ENCODE measurements around the gene CCT6B. TPM values are rescaled to one million over a fixed set of nuclear protein-coding genes. Genes with fewer than 3 reads are reported as not detected.
A peak's percentile ranks its signal among the peaks of the same experiment; 100 is the strongest.

The CCT6B gene
- total and polyA plus RNA-seq, 2 of the 13 experiments (the other 11 are each of a cell fraction or from before 2014, with no cell fraction given): 0.41 to 1.4 TPM

GRCh38 chr17:34980681-34981537, 19.6 kb upstream of the CCT6B start (continued):
- TF ChIP-seq, protein P1, sequence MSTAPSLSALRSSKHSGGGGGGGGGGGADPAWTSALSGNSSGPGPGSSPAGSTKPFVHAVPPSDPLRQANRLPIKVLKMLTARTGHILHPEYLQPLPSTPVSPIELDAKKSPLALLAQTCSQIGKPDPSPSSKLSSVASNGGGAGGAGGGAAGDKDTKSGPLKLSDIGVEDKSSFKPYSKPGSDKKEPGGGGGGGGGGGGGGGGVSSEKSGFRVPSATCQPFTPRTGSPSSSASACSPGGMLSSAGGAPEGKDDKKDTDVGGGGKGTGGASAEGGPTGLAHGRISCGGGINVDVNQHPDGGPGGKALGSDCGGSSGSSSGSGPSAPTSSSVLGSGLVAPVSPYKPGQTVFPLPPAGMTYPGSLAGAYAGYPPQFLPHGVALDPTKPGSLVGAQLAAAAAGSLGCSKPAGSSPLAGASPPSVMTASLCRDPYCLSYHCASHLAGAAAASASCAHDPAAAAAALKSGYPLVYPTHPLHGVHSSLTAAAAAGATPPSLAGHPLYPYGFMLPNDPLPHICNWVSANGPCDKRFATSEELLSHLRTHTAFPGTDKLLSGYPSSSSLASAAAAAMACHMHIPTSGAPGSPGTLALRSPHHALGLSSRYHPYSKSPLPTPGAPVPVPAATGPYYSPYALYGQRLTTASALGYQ (CRISPR knock-in tag; IDR thresholded peaks at IDR 0.05): no peak; the same call in 1 of the 2 replicates
- no peak for TF ChIP-seq POGZ (CRISPR knock-in tag; IDR thresholded peaks at IDR 0.05)
- TF ChIP-seq RAD21 (CRISPR knock-in tag; IDR thresholded peaks at IDR 0.05): no peak; the same call in 1 of the 2 replicates
- TF ChIP-seq, protein P2, sequence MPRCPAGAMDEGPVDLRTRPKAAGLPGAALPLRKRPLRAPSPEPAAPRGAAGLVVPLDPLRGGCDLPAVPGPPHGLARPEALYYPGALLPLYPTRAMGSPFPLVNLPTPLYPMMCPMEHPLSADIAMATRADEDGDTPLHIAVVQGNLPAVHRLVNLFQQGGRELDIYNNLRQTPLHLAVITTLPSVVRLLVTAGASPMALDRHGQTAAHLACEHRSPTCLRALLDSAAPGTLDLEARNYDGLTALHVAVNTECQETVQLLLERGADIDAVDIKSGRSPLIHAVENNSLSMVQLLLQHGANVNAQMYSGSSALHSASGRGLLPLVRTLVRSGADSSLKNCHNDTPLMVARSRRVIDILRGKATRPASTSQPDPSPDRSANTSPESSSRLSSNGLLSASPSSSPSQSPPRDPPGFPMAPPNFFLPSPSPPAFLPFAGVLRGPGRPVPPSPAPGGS (CRISPR knock-in tag; IDR thresholded peaks at IDR 0.05): peak; percentile 71; the same call in 1 of the 2 replicates
- TF ChIP-seq ZNF446 (CRISPR knock-in tag; IDR thresholded peaks at IDR 0.05): no peak
- peak; percentile 51 to 80; a peak in 2 of 4 replicates for TF ChIP-seq HMGXB4 (CRISPR knock-in tag; IDR thresholded peaks at IDR 0.05; ENCODE audit: borderline replicate concordance in 1 of 2, low read depth in 1 of 2)
- TF ChIP-seq, protein P3, sequence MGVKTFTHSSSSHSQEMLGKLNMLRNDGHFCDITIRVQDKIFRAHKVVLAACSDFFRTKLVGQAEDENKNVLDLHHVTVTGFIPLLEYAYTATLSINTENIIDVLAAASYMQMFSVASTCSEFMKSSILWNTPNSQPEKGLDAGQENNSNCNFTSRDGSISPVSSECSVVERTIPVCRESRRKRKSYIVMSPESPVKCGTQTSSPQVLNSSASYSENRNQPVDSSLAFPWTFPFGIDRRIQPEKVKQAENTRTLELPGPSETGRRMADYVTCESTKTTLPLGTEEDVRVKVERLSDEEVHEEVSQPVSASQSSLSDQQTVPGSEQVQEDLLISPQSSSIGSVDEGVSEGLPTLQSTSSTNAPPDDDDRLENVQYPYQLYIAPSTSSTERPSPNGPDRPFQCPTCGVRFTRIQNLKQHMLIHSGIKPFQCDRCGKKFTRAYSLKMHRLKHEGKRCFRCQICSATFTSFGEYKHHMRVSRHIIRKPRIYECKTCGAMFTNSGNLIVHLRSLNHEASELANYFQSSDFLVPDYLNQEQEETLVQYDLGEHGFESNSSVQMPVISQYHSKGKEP (CRISPR knock-in tag; IDR thresholded peaks at IDR 0.05): no peak
- TF ChIP-seq POLR2G (IDR thresholded peaks at IDR 0.05; ENCODE audit: low read depth, low read length): peak; percentile 79
- TF ChIP-seq ZNF121 (CRISPR knock-in tag; IDR thresholded peaks at IDR 0.05): no peak
- TF ChIP-seq ZNF644 (CRISPR knock-in tag; IDR thresholded peaks at IDR 0.05; ENCODE audit: low read depth): no peak
